H9 (cell line): ENCODE data around the gene GATA5. TPM values are rescaled to one million over a fixed set of nuclear protein-coding genes. Genes with fewer than 3 reads are reported as not detected.

Experiments used
- DNase-seq: peaks from one replicate; pipeline ENCODE4 v3.0.0-alpha.2; 2017
- H2AFZ ChIP-seq: one replicate; pipeline ENCODE4 v1.6.1; 2013; ENCODE audit warnings: mild to moderate bottlenecking, low read length, control low read depth, moderate library complexity
- H2AK5ac ChIP-seq: 2 replicates; pipeline ENCODE4 v1.6.1; 2013; ENCODE audit warnings: low read length, control low read depth, mixed read lengths; ENCODE audit not compliant: insufficient read length
- H2BK120ac ChIP-seq: one replicate; pipeline ENCODE4 v1.6.1; 2013; ENCODE audit warnings: low read depth, mild to moderate bottlenecking, low read length, control low read depth, inconsistent platforms; ENCODE audit not compliant: poor library complexity, severe bottlenecking
- H2BK12ac ChIP-seq: 2 replicates; pipeline ENCODE4 v1.6.1; 2013; ENCODE audit warnings: low read length, control low read depth, mixed read lengths, low read depth; ENCODE audit not compliant: insufficient read length
- H2BK15ac ChIP-seq: 2 replicates; pipeline ENCODE4 v1.6.1; 2013; ENCODE audit warnings: low read depth, low read length, control low read depth
- H2BK20ac ChIP-seq: one replicate; pipeline ENCODE4 v1.6.1; 2013; ENCODE audit warnings: low read depth, mild to moderate bottlenecking, low read length, control low read depth, inconsistent platforms; ENCODE audit not compliant: poor library complexity, severe bottlenecking
- H2BK5ac ChIP-seq: 2 replicates; pipeline ENCODE4 v1.6.1; 2013; ENCODE audit warnings: low read length, control low read depth, mixed read lengths; ENCODE audit not compliant: insufficient read length
- H3K14ac ChIP-seq: 2 replicates; pipeline ENCODE4 v1.6.1; 2013; ENCODE audit warnings: low read length, control low read depth; ENCODE audit not compliant: insufficient read depth
- H3K18ac ChIP-seq: 2 replicates; pipeline ENCODE4 v1.6.1; 2013; ENCODE audit warnings: low read depth, mild to moderate bottlenecking, mixed read lengths, low read length, control low read depth; ENCODE audit not compliant: insufficient read length
- H3K23ac ChIP-seq: 2 replicates; pipeline ENCODE4 v1.6.1; 2013; ENCODE audit warnings: low read length, control low read depth, mixed read lengths, low read depth; ENCODE audit not compliant: insufficient read length
- H3K23me2 ChIP-seq: 2 replicates; pipeline ENCODE4 v1.6.1; 2013; ENCODE audit warnings: low read depth, mild to moderate bottlenecking, mixed read lengths, low read length, control low read depth; ENCODE audit not compliant: insufficient read length, poor library complexity, severe bottlenecking
- H3K27ac ChIP-seq: 2 replicates; pipeline ENCODE4 v1.5.1; 2013; ENCODE audit warnings: low read length, control low read depth, mixed read lengths, low read depth; ENCODE audit not compliant: insufficient read length
- H3K27me3 ChIP-seq: 2 replicates; pipeline ENCODE4 v1.6.1; 2013; ENCODE audit warnings: low read length, control low read depth, inconsistent platforms; ENCODE audit not compliant: insufficient read depth
- H3K4ac ChIP-seq: 2 replicates; pipeline ENCODE4 v1.6.1; 2013; ENCODE audit warnings: low read depth, mild to moderate bottlenecking, control low read depth, inconsistent platforms, low read length, moderate library complexity
- H3K4me1 ChIP-seq: 2 replicates; pipeline ENCODE4 v1.6.1; 2013; ENCODE audit warnings: low read length, control low read depth, inconsistent platforms; ENCODE audit not compliant: insufficient read depth
- H3K4me2 ChIP-seq: 2 replicates; pipeline ENCODE4 v1.6.1; 2013; ENCODE audit warnings: low read length, control low read depth, mixed read lengths; ENCODE audit not compliant: insufficient read length, insufficient read depth
- H3K56ac ChIP-seq: 2 replicates; pipeline ENCODE4 v1.6.1; 2013; ENCODE audit warnings: low read depth, mild to moderate bottlenecking, mixed read lengths, low read length, control low read depth; ENCODE audit not compliant: insufficient read length
- H3K79me1 ChIP-seq: 2 replicates; pipeline ENCODE4 v1.6.1; 2013; ENCODE audit warnings: low read depth, mild to moderate bottlenecking, moderate library complexity, low read length, control low read depth, inconsistent platforms; ENCODE audit not compliant: insufficient read depth, poor library complexity, severe bottlenecking
- H3K79me2 ChIP-seq: 2 replicates; pipeline ENCODE4 v1.6.1; 2013; ENCODE audit warnings: low read length, control low read depth, inconsistent platforms; ENCODE audit not compliant: insufficient read depth
- H3K9ac ChIP-seq: 2 replicates; pipeline ENCODE4 v1.6.1; 2013; ENCODE audit warnings: low read length, control low read depth, mixed read lengths; ENCODE audit not compliant: insufficient read length; ENCODE audit errors: extremely low read depth
- H3K9me3 ChIP-seq: one replicate; pipeline ENCODE4 v1.6.1; 2013; ENCODE audit warnings: low read depth, low read length, inconsistent platforms; ENCODE audit not compliant: control insufficient read depth
- H3T11ph ChIP-seq: one replicate; pipeline ENCODE4 v1.6.1; 2013; ENCODE audit warnings: mild to moderate bottlenecking, low read length, control low read depth, inconsistent platforms
- H4K20me1 ChIP-seq: one replicate; pipeline ENCODE4 v1.6.1; 2013; ENCODE audit not compliant: control insufficient read depth, insufficient read length, insufficient read depth
- H4K5ac ChIP-seq: 2 replicates; pipeline ENCODE4 v1.6.1; 2013; ENCODE audit warnings: low read depth, mild to moderate bottlenecking, mixed read lengths, low read length, control low read depth; ENCODE audit not compliant: insufficient read length
- H4K8ac ChIP-seq: replicated peaks from 2 replicates; pipeline ENCODE4 v1.6.1; 2013; ENCODE audit warnings: low read length, control low read depth, mixed read lengths, low read depth; ENCODE audit not compliant: insufficient read length
- H4K91ac ChIP-seq: 2 replicates; pipeline ENCODE4 v1.6.1; 2013; ENCODE audit warnings: low read depth, mild to moderate bottlenecking, moderate library complexity, mixed read lengths, low read length, control low read depth; ENCODE audit not compliant: insufficient read length
- H3K27ac Mint-ChIP-seq, 3 experiments: 2 replicates in 2 of 3; 3 replicates in 1 of 3; pipeline ENCODE4 v1.8.0; 2020 to 2021; ENCODE audit warnings: mixed read lengths in 3 of 3, mild to moderate bottlenecking in 1 of 3, moderate library complexity in 1 of 3
- H3K27me3 Mint-ChIP-seq: 2 replicates; pipeline ENCODE4 v1.8.0; 2021; ENCODE audit warnings: low read depth, mild to moderate bottlenecking, moderate library complexity, mixed read lengths
- H3K36me3 Mint-ChIP-seq, 3 experiments: 2 replicates in 2 of 3; 3 replicates in 1 of 3; pipeline ENCODE4 v1.8.0; 2020 to 2021; ENCODE audit warnings: low read depth in 3 of 3, mixed read lengths in 3 of 3; ENCODE audit not compliant: insufficient read depth in 1 of 3
- H3K4me1 Mint-ChIP-seq, 2 experiments: 2 replicates each; pipeline ENCODE4 v1.8.0; 2020; ENCODE audit warnings: mixed read lengths in 2 of 2
- H3K4me3 Mint-ChIP-seq, 2 experiments: 2 replicates in 1 of 2; 3 replicates in 1 of 2; pipeline ENCODE4 v1.8.0; 2020 to 2021; ENCODE audit warnings: mild to moderate bottlenecking in 2 of 2, mixed read lengths in 2 of 2, moderate library complexity in 1 of 2
- H3K9me3 Mint-ChIP-seq, 2 experiments: 2 replicates in 1 of 2; 3 replicates in 1 of 2; pipeline ENCODE4 v1.8.0; 2020; ENCODE audit warnings: mild to moderate bottlenecking in 2 of 2, mixed read lengths in 2 of 2, moderate library complexity in 1 of 2
- WGBS: extraction: QIAGEN DNeasy Blood & Tissue Kit; methylation state at CpG from one replicate; pipeline ENCODE4 v1.1.7; 2013; ENCODE audit warnings: missing lambda C conversion rate, low lambda C conversion rate, mixed read lengths; ENCODE audit not compliant: insufficient read length; ENCODE audit errors: extremely low coverage; 5-methylcytosine and 5-hydroxymethylcytosine counted together
- total RNA-seq: library from RNA; stranded (reverse); gene quantifications from 2 replicates; pipeline ENCODE4 v1.2.1, GENCODE V29; 2021
- TF ChIP-seq, protein P1 (sequence below): fragments of 200-600 bp; sonication (generic); conservative IDR thresholded peaks from 3 replicates; pipeline ENCODE4 v1.8.0; 2021; ENCODE audit warnings: antibody characterized with exemption, mild to moderate bottlenecking

The GATA5 gene
- total RNA-seq, 1 experiment from 2014 or later, result 0.24 TPM

DNA sequence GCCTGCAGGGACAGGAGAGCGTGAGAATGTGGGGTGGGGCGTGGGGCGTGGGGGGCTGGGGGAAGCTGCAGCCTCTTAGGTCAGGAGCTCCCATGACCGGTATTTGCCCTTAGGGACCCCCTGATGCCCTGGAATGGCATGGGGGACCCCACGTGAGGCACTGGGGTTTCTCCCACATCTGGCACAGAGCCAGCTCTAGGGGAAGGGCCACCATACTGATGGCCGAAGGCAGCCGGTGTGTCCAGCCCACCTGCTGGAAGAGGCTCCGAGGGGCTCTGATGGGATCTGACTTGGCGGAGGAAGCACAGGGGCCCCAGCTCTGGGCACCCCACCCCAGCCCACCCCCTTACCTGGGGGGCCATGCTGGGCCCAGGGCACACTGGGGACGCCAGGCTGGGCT, 10.8 kb downstream of the GATA5 start:
- Histone ChIP-seq H4K91ac (no peak overlapping the region), H3K4ac (no peak overlapping the region), H4K5ac (no peak overlapping the region), H2BK120ac (no peak overlapping the region), H2BK20ac (no peak overlapping the region), H3K27ac (no peak overlapping the region), H2AK5ac (no peak overlapping the region), H3K23me2 (no peaks in the 10 kb centered on the region), H3K4me1 (no peaks in the 10 kb centered on the region), H4K20me1 (no peaks in the 10 kb centered on the region), H3K14ac (no peak overlapping the region), H2BK15ac (no peak overlapping the region), H3K18ac (no peak overlapping the region), H2BK12ac (no peak overlapping the region), H2BK5ac (no peak overlapping the region), H3K27me3 (no peaks in the 10 kb centered on the region), H3T11ph (no peak overlapping the region), H3K79me2 (no peaks in the 10 kb centered on the region), H3K56ac (no peak overlapping the region), H3K9ac (no peak overlapping the region), H2AFZ (no peak overlapping the region), H3K23ac (no peak overlapping the region), H4K8ac (no peak overlapping the region), H3K79me1 (no peaks in the 10 kb centered on the region), H3K9me3 (no peaks in the 10 kb centered on the region), H3K4me2 (no peak overlapping the region)
- H3K9me3 Mint-ChIP-seq, result no peaks in the 10 kb centered on the region
- H3K4me1 Mint-ChIP-seq, result peaks cover 0 to 5% of the 10 kb centered on the region in 2 experiments; a peak in 2 of 4 replicates
- no peak overlapping the region for H3K4me3 Mint-ChIP-seq
- WGBS, result no CpG with 5 or more reads among the region's 10 CpGs
- TF ChIP-seq, protein P1, sequence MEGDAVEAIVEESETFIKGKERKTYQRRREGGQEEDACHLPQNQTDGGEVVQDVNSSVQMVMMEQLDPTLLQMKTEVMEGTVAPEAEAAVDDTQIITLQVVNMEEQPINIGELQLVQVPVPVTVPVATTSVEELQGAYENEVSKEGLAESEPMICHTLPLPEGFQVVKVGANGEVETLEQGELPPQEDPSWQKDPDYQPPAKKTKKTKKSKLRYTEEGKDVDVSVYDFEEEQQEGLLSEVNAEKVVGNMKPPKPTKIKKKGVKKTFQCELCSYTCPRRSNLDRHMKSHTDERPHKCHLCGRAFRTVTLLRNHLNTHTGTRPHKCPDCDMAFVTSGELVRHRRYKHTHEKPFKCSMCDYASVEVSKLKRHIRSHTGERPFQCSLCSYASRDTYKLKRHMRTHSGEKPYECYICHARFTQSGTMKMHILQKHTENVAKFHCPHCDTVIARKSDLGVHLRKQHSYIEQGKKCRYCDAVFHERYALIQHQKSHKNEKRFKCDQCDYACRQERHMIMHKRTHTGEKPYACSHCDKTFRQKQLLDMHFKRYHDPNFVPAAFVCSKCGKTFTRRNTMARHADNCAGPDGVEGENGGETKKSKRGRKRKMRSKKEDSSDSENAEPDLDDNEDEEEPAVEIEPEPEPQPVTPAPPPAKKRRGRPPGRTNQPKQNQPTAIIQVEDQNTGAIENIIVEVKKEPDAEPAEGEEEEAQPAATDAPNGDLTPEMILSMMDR, result no peak
- H3K27ac Mint-ChIP-seq, result no peak overlapping the region
- DNase-seq, result no peak
- peaks cover 11% of the 10 kb centered on the region for H3K27me3 Mint-ChIP-seq
- H3K36me3 Mint-ChIP-seq, result no peaks in the 10 kb centered on the region
